ENCODE data around the gene ATP8B4.

DNA sequence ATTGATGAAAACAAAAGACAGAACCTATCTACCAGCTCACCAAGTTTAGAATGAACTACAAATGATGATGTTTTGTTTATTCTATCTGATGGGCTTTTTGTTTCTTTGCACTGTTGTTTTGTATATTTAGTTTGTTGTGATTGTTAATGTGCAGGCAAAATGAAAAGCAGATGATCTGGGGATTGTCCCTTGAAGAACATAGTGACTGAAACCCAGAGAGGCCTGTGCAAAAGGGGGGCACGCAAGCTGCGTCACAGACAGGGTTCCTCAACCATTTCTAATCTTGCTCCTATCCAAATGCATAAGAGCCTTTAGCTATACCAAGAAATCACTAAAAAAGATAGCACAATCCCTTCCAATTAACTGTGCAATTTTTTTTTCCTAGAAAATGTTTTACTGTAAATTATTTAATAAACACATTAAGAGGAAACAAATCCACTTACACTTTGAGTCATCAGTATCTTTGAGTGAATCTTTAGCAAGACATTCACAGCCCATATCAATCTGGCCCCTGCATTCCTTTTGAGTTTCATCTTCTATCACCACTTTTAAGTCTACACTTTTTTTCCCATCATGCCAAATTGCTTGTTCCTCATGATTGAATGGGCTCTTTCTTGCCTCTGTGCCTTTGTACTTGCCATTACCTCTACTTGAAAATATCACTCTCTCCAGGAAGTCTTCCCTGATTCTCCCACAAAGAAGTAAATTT lies 220.3 kb downstream of the ATP8B4 start:
- TF ChIP-seq, protein P1, sequence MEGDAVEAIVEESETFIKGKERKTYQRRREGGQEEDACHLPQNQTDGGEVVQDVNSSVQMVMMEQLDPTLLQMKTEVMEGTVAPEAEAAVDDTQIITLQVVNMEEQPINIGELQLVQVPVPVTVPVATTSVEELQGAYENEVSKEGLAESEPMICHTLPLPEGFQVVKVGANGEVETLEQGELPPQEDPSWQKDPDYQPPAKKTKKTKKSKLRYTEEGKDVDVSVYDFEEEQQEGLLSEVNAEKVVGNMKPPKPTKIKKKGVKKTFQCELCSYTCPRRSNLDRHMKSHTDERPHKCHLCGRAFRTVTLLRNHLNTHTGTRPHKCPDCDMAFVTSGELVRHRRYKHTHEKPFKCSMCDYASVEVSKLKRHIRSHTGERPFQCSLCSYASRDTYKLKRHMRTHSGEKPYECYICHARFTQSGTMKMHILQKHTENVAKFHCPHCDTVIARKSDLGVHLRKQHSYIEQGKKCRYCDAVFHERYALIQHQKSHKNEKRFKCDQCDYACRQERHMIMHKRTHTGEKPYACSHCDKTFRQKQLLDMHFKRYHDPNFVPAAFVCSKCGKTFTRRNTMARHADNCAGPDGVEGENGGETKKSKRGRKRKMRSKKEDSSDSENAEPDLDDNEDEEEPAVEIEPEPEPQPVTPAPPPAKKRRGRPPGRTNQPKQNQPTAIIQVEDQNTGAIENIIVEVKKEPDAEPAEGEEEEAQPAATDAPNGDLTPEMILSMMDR (IDR thresholded peaks at IDR 0.05): no peak
- TF ChIP-seq POLR2A (IDR thresholded peaks at IDR 0.05): no peak

Data from tibial nerve (tissue), 3 donors.